CD4-positive, alpha-beta T cell (primary cell): Measurements from ENCODE around the gene TIA1. TPM values are rescaled to one million over a fixed set of nuclear protein-coding genes. Genes with fewer than 3 reads are reported as not detected.
"Not testable (repeated sequence)": the region's sequence is repeated elsewhere in the genome, so short reads cannot be mapped to it uniquely, and the experiment has no call there.

Source experiments
- ATAC-seq: fragments of 200-7000 bp; cut with Tn5 transposase; one replicate; pipeline ENCODE4 v1.10.0; 2022; ENCODE audit warnings: mild to moderate bottlenecking; ENCODE audit not compliant: poor library complexity
- CTCF ChIA-PET: fragments of 350-600 bp; sonication (Branson Sonifier 250); formaldehyde crosslinking; loops from one replicate; lab custom pipeline; 2021; ENCODE audit warnings: antibody characterized with exemption, inconsistent platforms; lab: Charles Lee
- POLR2A ChIA-PET: fragments of 350-600 bp; sonication (Branson Sonifier 250); formaldehyde crosslinking; loops from one replicate; lab custom pipeline; 2021; ENCODE audit warnings: antibody characterized with exemption, inconsistent platforms; lab: Charles Lee
- DNase-seq, 14 experiments: peaks; one replicate each; pipeline ENCODE4 v3.0.0-alpha.2; 2013 to 2020; ENCODE audit warnings: mixed read lengths in 2 of 14
- H3K27ac ChIP-seq, 2 donors: one replicate each; pipeline versions ENCODE4 v1.5.1 to v1.7.0; 2013; ENCODE audit warnings: low read length in 2 of 2, low read depth in 1 of 2, mild to moderate bottlenecking in 1 of 2
- H3K27me3 ChIP-seq, 2 experiments: 1 replicate in 1 of 2; 2 replicates in 1 of 2; pipeline versions ENCODE4 v1.6.1 to v1.7.0; 2013; ENCODE audit warnings: low read length in 2 of 2, control low read depth in 1 of 2, mild to moderate bottlenecking in 1 of 2, moderate library complexity in 1 of 2; ENCODE audit not compliant: insufficient read depth in 2 of 2, control insufficient read depth in 1 of 2
- H3K36me3 ChIP-seq: one replicate; pipeline ENCODE4 v1.6.1; 2013; ENCODE audit warnings: low read length, control low read depth; ENCODE audit not compliant: insufficient read depth
- H3K4me1 ChIP-seq: one replicate; pipeline ENCODE4 v1.6.1; 2013; ENCODE audit warnings: low read length, control low read depth; ENCODE audit not compliant: insufficient read depth
- H3K4me3 ChIP-seq: one replicate; pipeline ENCODE4 v1.5.1; 2013; ENCODE audit warnings: mild to moderate bottlenecking, low read length, moderate library complexity
- H3K9me3 ChIP-seq, 2 experiments: 1 replicate in 1 of 2; 2 replicates in 1 of 2; pipeline versions ENCODE4 v1.6.1 to v1.7.0; 2013; ENCODE audit warnings: low read length in 2 of 2, mild to moderate bottlenecking in 2 of 2, control low read depth in 1 of 2, moderate library complexity in 1 of 2; ENCODE audit not compliant: control insufficient read depth in 1 of 2, insufficient read depth in 1 of 2
- H3K27ac Mint-ChIP-seq: one replicate; pipeline ENCODE4 v1.8.0; 2020; ENCODE audit warnings: mixed read lengths
- H3K27me3 Mint-ChIP-seq: one replicate; pipeline ENCODE4 v1.8.0; 2021; ENCODE audit warnings: mixed read lengths
- H3K36me3 Mint-ChIP-seq: one replicate; pipeline ENCODE4 v1.8.0; 2021; ENCODE audit warnings: low read depth, mixed read lengths
- H3K4me1 Mint-ChIP-seq: one replicate; pipeline ENCODE4 v1.8.0; 2021; ENCODE audit warnings: low read depth, mixed read lengths
- H3K4me3 Mint-ChIP-seq: one replicate; pipeline ENCODE4 v1.8.0; 2020; ENCODE audit warnings: mild to moderate bottlenecking, mixed read lengths
- H3K9me3 Mint-ChIP-seq: one replicate; pipeline ENCODE4 v1.8.0; 2020; ENCODE audit warnings: mixed read lengths
- intact Hi-C, 2 experiments: fragments of 100-400 bp; cut with DNase I in 1 of 2; cut with micrococcal nuclease in 1 of 2; formaldehyde crosslinking; loops; one replicate each; pipeline versions ENCODE4 v1.15.1 to v1.9.0; 2023 to 2025; cut with DNase I, micrococcal nuclease
- total RNA-seq, 174 experiments: library from RNA in 2 of 174; stranded (reverse) in 2 of 174; gene quantifications; one replicate each; pipeline ENCODE4 v1.2.3 and lab custom pipeline; 2021 to 2026
- TF ChIP-seq, protein P1 (sequence below): fragments of 200-600 bp; IDR thresholded peaks from one replicate; pipeline ENCODE4 v1.8.0; 2022; ENCODE audit warnings: antibody characterized with exemption, mild to moderate bottlenecking

Gene TIA1
- total RNA-seq, 2 experiments from 2014 or later: 34.4 to 45.3 TPM

GRCh38 chr2:70188460-70188859, 60.0 kb downstream of the TIA1 start:
- CTCF ChIA-PET: no interaction called here
- H3K27me3 ChIP-seq: no peaks in the 10 kb centered on the region
- Mint-ChIP-seq H3K27me3 (no peaks in the 10 kb centered on the region), H3K9me3 (no peaks in the 10 kb centered on the region), H3K27ac (peak overlapping the region; percentile 67), H3K4me3 (peak overlapping the region; percentile 64), H3K36me3 (peaks cover 16% of the 10 kb centered on the region), H3K4me1 (peaks cover 12% of the 10 kb centered on the region)
- intact Hi-C loops: no loop called here
- no peak overlapping the region for H3K27ac ChIP-seq
- ATAC-seq (no peak), DNase-seq (no peak)
- H3K36me3 ChIP-seq: peaks cover 2% of the 10 kb centered on the region
- POLR2A ChIA-PET: interaction anchor here (1.2 kb wide), 1 partner anchor 105 kb away, joined by 3 read pairs; the partner anchor contains the start of gene SNRPG
- H3K4me1 ChIP-seq: peaks cover 7% of the 10 kb centered on the region
- no peak overlapping the region for H3K4me3 ChIP-seq
- no peaks in the 10 kb centered on the region for H3K9me3 ChIP-seq
- TF ChIP-seq, protein P1, sequence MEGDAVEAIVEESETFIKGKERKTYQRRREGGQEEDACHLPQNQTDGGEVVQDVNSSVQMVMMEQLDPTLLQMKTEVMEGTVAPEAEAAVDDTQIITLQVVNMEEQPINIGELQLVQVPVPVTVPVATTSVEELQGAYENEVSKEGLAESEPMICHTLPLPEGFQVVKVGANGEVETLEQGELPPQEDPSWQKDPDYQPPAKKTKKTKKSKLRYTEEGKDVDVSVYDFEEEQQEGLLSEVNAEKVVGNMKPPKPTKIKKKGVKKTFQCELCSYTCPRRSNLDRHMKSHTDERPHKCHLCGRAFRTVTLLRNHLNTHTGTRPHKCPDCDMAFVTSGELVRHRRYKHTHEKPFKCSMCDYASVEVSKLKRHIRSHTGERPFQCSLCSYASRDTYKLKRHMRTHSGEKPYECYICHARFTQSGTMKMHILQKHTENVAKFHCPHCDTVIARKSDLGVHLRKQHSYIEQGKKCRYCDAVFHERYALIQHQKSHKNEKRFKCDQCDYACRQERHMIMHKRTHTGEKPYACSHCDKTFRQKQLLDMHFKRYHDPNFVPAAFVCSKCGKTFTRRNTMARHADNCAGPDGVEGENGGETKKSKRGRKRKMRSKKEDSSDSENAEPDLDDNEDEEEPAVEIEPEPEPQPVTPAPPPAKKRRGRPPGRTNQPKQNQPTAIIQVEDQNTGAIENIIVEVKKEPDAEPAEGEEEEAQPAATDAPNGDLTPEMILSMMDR: no peak

DNA sequence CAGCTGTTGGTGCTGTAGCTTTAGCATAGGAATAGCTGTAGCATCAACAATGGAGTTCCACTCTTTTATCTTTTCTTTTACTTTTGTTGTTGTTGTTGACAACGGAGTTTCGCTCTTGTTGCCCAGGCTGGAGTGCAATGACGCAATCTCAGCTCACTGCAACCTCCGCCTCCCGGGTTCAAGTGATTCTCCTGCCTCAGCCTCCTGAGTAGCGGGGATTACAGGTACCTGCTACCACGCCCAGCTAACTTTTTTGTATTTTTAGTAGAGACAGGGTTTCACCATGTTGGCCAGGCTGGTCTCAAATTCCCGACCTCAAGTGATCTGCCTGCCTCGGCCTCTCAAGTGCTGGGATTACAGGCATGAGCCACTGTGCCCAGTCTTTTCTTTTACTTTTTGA, 61.3 kb downstream of the TIA1 start:
- H3K27ac Mint-ChIP-seq, H3K4me3 ChIP-seq, CTCF ChIA-PET, H3K9me3 ChIP-seq, H3K9me3 Mint-ChIP-seq, POLR2A ChIA-PET, H3K4me3 Mint-ChIP-seq, H3K36me3 ChIP-seq, H3K4me1 ChIP-seq, H3K27me3 ChIP-seq, H3K27ac ChIP-seq, intact Hi-C loops, ATAC-seq, DNase-seq, H3K27me3 Mint-ChIP-seq: not testable (repeated sequence)
- peaks cover 12% of the 10 kb centered on the region for H3K4me1 Mint-ChIP-seq
- peaks cover 23% of the 10 kb centered on the region for H3K36me3 Mint-ChIP-seq

DNA sequence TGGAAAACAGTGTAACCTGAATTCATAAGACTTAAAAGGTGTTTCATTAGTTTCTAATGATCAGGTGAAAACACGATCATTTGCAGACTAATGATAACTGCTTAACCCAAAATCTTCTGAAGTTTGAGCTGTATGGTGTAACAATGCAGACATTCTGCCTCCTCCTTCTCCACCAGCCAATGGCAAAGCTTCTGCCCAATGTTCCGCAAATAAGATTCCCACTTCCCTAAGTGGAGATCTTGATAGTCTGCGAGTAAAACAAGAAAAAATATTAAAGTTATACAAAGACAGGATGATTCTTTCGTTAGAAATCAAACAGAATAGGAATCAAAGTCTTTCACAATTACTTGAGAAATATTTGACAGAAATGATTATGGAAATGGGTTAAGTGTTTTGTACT, 65.7 kb downstream of the TIA1 start:
- Mint-ChIP-seq H3K36me3 (peaks cover 41% of the 10 kb centered on the region), H3K27me3 (no peaks in the 10 kb centered on the region), H3K27ac (no peak overlapping the region), H3K4me1 (no peaks in the 10 kb centered on the region), H3K4me3 (no peak overlapping the region), H3K9me3 (no peaks in the 10 kb centered on the region)
- no peak for ATAC-seq
- Histone ChIP-seq H3K27me3 (no peaks in the 10 kb centered on the region), H3K9me3 (no peaks in the 10 kb centered on the region), H3K27ac (no peak overlapping the region), H3K4me1 (no peaks in the 10 kb centered on the region), H3K4me3 (no peak overlapping the region), H3K36me3 (peaks cover 29% of the 10 kb centered on the region)
- TF ChIP-seq, protein P1: no peak
- ChIA-PET CTCF (interaction anchor here (1.2 kb wide), 1 partner anchor 9 kb away, joined by 3 read pairs; no protein-coding TSS in a partner anchor), POLR2A (interaction anchor here (0.6 kb wide), 1 partner anchor 613 kb away, joined by 3 read pairs; no protein-coding TSS in a partner anchor)
- no peak for DNase-seq
- intact Hi-C loops: no loop called here
